Mammary epithelial cell (primary cell): ENCODE data around the gene TTBK1.

ENCODE experiments used
- EZH2 ChIP-seq: IDR thresholded peaks from 2 replicates; pipeline ENCODE4 v1.6.1; 2012; ENCODE audit warnings: low read length, inconsistent platforms, borderline replicate concordance
- TF ChIP-seq, protein P1 (sequence below), 2 donors: IDR thresholded peaks in 1 of 2; conservative IDR thresholded peaks in 1 of 2; 2 replicates each; pipeline ENCODE4 v1.5.1; 2011 to 2012; ENCODE audit warnings: inconsistent platforms in 2 of 2, low read length in 2 of 2, mild to moderate bottlenecking in 2 of 2, control low read depth in 1 of 2, low read depth in 1 of 2; ENCODE audit not compliant: insufficient read depth in 1 of 2; ENCODE audit errors: extremely low read depth in 1 of 2

DNA sequence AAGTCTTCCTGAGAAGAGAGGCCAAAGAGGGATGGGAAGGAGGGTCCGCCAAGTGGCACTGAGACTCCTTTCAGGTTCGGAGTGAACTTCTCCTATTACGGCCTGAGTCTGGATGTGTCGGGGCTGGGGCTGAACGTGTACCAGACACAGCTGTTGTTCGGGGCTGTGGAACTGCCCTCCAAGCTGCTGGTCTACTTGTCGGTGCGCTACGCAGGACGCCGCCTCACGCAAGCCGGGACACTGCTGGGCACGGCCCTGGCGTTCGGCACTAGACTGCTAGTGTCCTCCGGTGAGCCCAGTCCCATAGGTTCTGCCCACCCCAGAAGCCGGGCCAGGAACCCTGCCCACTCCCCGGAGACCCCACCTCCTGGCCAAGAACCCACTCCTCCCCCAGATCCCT lies 58.8 kb downstream of the TTBK1 start:
- TF ChIP-seq, protein P1, sequence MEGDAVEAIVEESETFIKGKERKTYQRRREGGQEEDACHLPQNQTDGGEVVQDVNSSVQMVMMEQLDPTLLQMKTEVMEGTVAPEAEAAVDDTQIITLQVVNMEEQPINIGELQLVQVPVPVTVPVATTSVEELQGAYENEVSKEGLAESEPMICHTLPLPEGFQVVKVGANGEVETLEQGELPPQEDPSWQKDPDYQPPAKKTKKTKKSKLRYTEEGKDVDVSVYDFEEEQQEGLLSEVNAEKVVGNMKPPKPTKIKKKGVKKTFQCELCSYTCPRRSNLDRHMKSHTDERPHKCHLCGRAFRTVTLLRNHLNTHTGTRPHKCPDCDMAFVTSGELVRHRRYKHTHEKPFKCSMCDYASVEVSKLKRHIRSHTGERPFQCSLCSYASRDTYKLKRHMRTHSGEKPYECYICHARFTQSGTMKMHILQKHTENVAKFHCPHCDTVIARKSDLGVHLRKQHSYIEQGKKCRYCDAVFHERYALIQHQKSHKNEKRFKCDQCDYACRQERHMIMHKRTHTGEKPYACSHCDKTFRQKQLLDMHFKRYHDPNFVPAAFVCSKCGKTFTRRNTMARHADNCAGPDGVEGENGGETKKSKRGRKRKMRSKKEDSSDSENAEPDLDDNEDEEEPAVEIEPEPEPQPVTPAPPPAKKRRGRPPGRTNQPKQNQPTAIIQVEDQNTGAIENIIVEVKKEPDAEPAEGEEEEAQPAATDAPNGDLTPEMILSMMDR (conservative IDR thresholded peaks at IDR 0.05 in 1 of 2, IDR thresholded peaks at IDR 0.05 in 1 of 2; ENCODE audit: extremely low read depth in 1 of 2, insufficient read depth in 1 of 2, low read depth in 1 of 2, low read length in 2 of 2): no peak
- TF ChIP-seq EZH2: no peak
